GM19452 (cell line): ENCODE results near the gene KRTCAP3.
A peak's percentile ranks its signal among the peaks of the same experiment; 100 is the strongest.

Source experiments
- ATAC-seq: cut with Tn5 transposase; IDR thresholded peaks from one replicate; pipeline ENCODE4 v1.9.1; 2021; ENCODE audit not compliant: unreplicated experiment

Gene KRTCAP3

GRCh38 chr2:27435628-27436027 is 6.6 kb upstream of the KRTCAP3 start:
- no peak for ATAC-seq

- no peak for ATAC-seq
These were observed 805 bp upstream of the KRTCAP3 start for GRCh38 chr2:27441226-27441926.

GRCh38 chr2:27442920-27443282 is 720 bp downstream of the KRTCAP3 start:
- ATAC-seq, result no peak

- ATAC-seq, result no peak
These were observed 3.0 kb downstream of the KRTCAP3 start for GRCh38 chr2:27445155-27445554.

- no peak for ATAC-seq
These were observed 3.4 kb downstream of the KRTCAP3 start for GRCh38 chr2:27445615-27446014.

GRCh38 chr2:27446057-27446456 is 3.9 kb downstream of the KRTCAP3 start:
- no peak for ATAC-seq

GRCh38 chr2:27448381-27448780 is 6.2 kb downstream of the KRTCAP3 start:
- no peak for ATAC-seq

- ATAC-seq, result no peak
These were observed 8.9 kb downstream of the KRTCAP3 start for GRCh38 chr2:27451095-27451494.

GRCh38 chr2:27453968-27454367 is 11.8 kb downstream of the KRTCAP3 start:
- ATAC-seq, result no peak

- ATAC-seq, result no peak
These were observed 18.9 kb downstream of the KRTCAP3 start for GRCh38 chr2:27461118-27461517.

- no peak for ATAC-seq
These were observed 22.3 kb downstream of the KRTCAP3 start for GRCh38 chr2:27464443-27464842.

- ATAC-seq, result no peak
These were observed 29.8 kb downstream of the KRTCAP3 start for GRCh38 chr2:27471961-27472360.

GRCh38 chr2:27485496-27485895 is 43.3 kb downstream of the KRTCAP3 start:
- no peak for ATAC-seq

GRCh38 chr2:27489118-27489497 is 46.9 kb downstream of the KRTCAP3 start:
- no peak for ATAC-seq

- peak; percentile 93 for ATAC-seq
These were observed 47.6 kb downstream of the KRTCAP3 start, which contains the start of gene IFT172 for GRCh38 chr2:27489498-27490397. TSS of gene IFT172 (minus strand) at chr2:27489743. CDS start at chr2:27489653, 90 bp downstream.

GRCh38 chr2:27492557-27492956 is 50.4 kb downstream of the KRTCAP3 start:
- ATAC-seq, result no peak

GRCh38 chr2:27493948-27494283 is 51.7 kb downstream of the KRTCAP3 start:
- ATAC-seq, result no peak
